Hematopoietic multipotent progenitor cell treated with erythropoietin and hydrocortisone succinate and interleukin-3 and kit ligand, for 4 days (in vitro differentiated cells): ENCODE data around the gene LIX1.

Source experiments
- DNase-seq: peaks from one replicate; pipeline ENCODE4 v3.0.0-alpha.2; 2015

Gene LIX1

GRCh38 chr5:97073420-97073819 lies 69.0 kb downstream of the LIX1 start:
- no peak for DNase-seq

- no peak for DNase-seq
These were observed 69.7 kb downstream of the LIX1 start for GRCh38 chr5:97072696-97073095.

- no peak for DNase-seq
These were observed 70.4 kb downstream of the LIX1 start for GRCh38 chr5:97071993-97072392.

GRCh38 chr5:97071101-97071500 lies 71.3 kb downstream of the LIX1 start:
- no peak for DNase-seq

- no peak for DNase-seq
These were observed 72.2 kb downstream of the LIX1 start for GRCh38 chr5:97070234-97070633.

GRCh38 chr5:97067296-97067850 lies 75.0 kb downstream of the LIX1 start:
- no peak for DNase-seq

- no peak for DNase-seq
These were observed 76.9 kb downstream of the LIX1 start for GRCh38 chr5:97065475-97065874.

- no peak for DNase-seq
These were observed 79.2 kb downstream of the LIX1 start for GRCh38 chr5:97063251-97063650.

GRCh38 chr5:97062046-97062445 lies 80.4 kb downstream of the LIX1 start:
- DNase-seq: no peak

- DNase-seq: no peak
These were observed 86.1 kb downstream of the LIX1 start for GRCh38 chr5:97056263-97056662.

- no peak for DNase-seq
These were observed 93.2 kb downstream of the LIX1 start for GRCh38 chr5:97049175-97049574.

- no peak for DNase-seq
These were observed 95.3 kb downstream of the LIX1 start for GRCh38 chr5:97047076-97047475.

GRCh38 chr5:97046270-97046982 lies 96.0 kb downstream of the LIX1 start:
- peak; percentile 56 for DNase-seq

GRCh38 chr5:97044052-97044451 lies 98.4 kb downstream of the LIX1 start:
- no peak for DNase-seq

GRCh38 chr5:97043511-97043910 lies 98.9 kb downstream of the LIX1 start:
- DNase-seq: no peak

GRCh38 chr5:97042996-97043395 lies 99.4 kb downstream of the LIX1 start:
- DNase-seq: no peak
